ENCODE results near the gene NAP1L3. TPM values are rescaled to one million over a fixed set of nuclear protein-coding genes. Genes with fewer than 3 reads are reported as not detected.
A peak's percentile ranks its signal among the peaks of the same experiment; 100 is the strongest.

The NAP1L3 gene, protein sequence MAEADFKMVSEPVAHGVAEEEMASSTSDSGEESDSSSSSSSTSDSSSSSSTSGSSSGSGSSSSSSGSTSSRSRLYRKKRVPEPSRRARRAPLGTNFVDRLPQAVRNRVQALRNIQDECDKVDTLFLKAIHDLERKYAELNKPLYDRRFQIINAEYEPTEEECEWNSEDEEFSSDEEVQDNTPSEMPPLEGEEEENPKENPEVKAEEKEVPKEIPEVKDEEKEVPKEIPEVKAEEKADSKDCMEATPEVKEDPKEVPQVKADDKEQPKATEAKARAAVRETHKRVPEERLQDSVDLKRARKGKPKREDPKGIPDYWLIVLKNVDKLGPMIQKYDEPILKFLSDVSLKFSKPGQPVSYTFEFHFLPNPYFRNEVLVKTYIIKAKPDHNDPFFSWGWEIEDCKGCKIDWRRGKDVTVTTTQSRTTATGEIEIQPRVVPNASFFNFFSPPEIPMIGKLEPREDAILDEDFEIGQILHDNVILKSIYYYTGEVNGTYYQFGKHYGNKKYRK
- total RNA-seq (1.3 and 5.0 TPM in 2 replicates), polyA plus RNA-seq (3.1 and 3.9 TPM in 2 replicates), polyA minus RNA-seq (ENCODE audit: low replicate concordance) (0.07 TPM in 1 of 2 replicates, not detected in the other)
- 2.3 and 3.1 TPM in 2 replicates for polyA plus RNA-seq (2012)

DNA sequence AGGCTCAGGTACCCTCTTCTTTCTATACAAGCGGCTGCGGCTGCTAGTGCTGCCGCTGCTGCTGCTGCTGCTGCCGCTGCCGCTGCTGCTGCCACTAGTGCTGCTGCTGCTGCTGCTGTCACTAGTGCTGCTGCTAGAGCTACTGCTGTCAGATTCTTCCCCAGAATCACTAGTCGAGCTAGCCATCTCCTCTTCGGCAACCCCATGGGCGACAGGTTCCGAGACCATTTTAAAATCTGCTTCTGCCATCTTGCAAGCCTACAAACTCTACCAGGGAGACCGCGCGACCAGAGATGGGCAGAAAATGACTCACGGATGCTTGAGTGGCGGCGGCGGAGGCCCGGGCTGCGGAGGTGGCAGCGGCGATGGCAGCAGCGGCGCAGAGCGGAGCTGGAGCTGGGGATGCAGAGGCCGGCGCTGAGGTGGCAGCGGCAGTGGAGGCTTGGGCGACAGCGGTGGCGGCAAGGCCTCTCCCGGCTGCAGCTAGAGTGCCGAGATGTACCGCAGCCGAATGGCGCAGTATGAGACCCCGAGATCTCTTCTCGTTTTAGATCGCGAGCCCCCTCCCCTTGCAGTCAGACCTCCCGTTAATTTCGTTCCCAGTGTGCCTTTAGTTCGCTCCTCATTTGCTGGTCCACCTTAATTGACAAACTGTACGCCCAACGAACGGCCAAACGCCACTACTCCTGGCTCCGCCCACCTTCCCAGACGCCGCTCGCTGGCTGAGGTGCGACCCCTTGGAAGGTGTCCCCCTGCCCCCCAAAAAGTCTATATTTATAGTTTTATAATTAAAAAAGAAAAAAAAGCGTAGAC is at the start of gene NAP1L3:
Gene NAP1L3 (minus strand): TSS at position 523 of the 813 bp plus-strand sequence. CDS start 274 bp downstream, at position 249.
- H3K9ac ChIP-seq (ENCODE audit: insufficient read depth, low read length) = peak within 1 kb of the TSS; percentile 44
- no peaks in the 10 kb centered on the region for H3K36me3 ChIP-seq (ENCODE audit: control insufficient read depth, insufficient read depth, low read length)
- H4K20me1 ChIP-seq (ENCODE audit: control insufficient read depth, extremely low read depth, insufficient read depth, low read length) = no peaks in the 10 kb centered on the region
- TF ChIP-seq, protein P1, sequence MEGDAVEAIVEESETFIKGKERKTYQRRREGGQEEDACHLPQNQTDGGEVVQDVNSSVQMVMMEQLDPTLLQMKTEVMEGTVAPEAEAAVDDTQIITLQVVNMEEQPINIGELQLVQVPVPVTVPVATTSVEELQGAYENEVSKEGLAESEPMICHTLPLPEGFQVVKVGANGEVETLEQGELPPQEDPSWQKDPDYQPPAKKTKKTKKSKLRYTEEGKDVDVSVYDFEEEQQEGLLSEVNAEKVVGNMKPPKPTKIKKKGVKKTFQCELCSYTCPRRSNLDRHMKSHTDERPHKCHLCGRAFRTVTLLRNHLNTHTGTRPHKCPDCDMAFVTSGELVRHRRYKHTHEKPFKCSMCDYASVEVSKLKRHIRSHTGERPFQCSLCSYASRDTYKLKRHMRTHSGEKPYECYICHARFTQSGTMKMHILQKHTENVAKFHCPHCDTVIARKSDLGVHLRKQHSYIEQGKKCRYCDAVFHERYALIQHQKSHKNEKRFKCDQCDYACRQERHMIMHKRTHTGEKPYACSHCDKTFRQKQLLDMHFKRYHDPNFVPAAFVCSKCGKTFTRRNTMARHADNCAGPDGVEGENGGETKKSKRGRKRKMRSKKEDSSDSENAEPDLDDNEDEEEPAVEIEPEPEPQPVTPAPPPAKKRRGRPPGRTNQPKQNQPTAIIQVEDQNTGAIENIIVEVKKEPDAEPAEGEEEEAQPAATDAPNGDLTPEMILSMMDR (conservative IDR thresholded peaks at IDR 0.05 in 1 of 2, IDR thresholded peaks at IDR 0.05 in 1 of 2; ENCODE audit: low read depth in 1 of 2, low read length in 2 of 2) = no peak
- no peak for TF ChIP-seq EZH2 (IDR thresholded peaks at IDR 0.05; ENCODE audit: low read length, missing control alignments)
- no peaks in the 10 kb centered on the region for H3K9me3 ChIP-seq (ENCODE audit: control insufficient read depth, insufficient read depth, low read depth, low read length)
- H2AFZ ChIP-seq (ENCODE audit: low read length) = peak within 1 kb of the TSS; percentile 84
- peak within 1 kb of the TSS; percentile 38 to 67 (median 54) for H3K4me3 ChIP-seq (replicated peaks in 1 of 4; ENCODE audit: control extremely low read depth in 1 of 4, insufficient read depth in 1 of 4, low read depth in 3 of 4, low read length in 4 of 4)
- no peaks in the 10 kb centered on the region for H3K27me3 ChIP-seq (ENCODE audit: control insufficient read depth, insufficient read depth, low read length)
- H3K4me2 ChIP-seq (ENCODE audit: extremely low read depth, insufficient read depth, low read length) = peak within 1 kb of the TSS; percentile 71
- no peaks in the 10 kb centered on the region for H3K4me1 ChIP-seq (ENCODE audit: control insufficient read depth, extremely low read depth, insufficient read depth, low read length)
- peak within 1 kb of the TSS; percentile 54 for H3K27ac ChIP-seq (ENCODE audit: insufficient read depth, low read length)
- no peaks in the 10 kb centered on the region for H3K79me2 ChIP-seq (ENCODE audit: control insufficient read depth, insufficient read depth, low read length)
- peak; percentile 62 to 88 for DNase-seq (ENCODE audit: low read depth in 2 of 2)

DNA sequence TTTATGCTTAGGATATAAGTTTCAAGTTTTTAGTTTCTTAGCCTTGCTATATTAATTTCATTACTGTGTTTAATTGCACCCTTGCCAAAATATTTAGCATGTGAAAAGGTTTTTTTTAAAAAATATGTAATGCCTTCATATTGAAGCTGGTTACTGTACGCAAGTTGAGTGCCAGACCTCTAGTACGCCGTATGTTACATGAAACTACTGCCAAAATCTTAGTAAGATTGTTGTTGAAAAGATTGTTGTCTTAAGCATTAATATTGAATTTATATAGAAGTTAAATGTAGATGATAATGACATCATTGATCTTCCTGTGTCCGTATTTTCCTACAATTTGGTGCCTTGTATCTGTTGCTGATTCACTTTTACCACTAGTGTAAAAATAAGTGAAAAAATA is 37.7 kb upstream of the NAP1L3 start:
- no peaks in the 10 kb centered on the region for H3K79me2 ChIP-seq (ENCODE audit: control insufficient read depth, insufficient read depth, low read length)
- no peaks in the 10 kb centered on the region for H4K20me1 ChIP-seq (ENCODE audit: control insufficient read depth, extremely low read depth, insufficient read depth, low read length)
- no peaks in the 10 kb centered on the region for H3K9me3 ChIP-seq (ENCODE audit: control insufficient read depth, insufficient read depth, low read depth, low read length)
- H3K27ac ChIP-seq (ENCODE audit: insufficient read depth, low read length) = no peak overlapping the region
- no peaks in the 10 kb centered on the region for H3K36me3 ChIP-seq (ENCODE audit: control insufficient read depth, insufficient read depth, low read length)
- DNase-seq (ENCODE audit: low read depth in 2 of 2) = no peak
- no peak overlapping the region for H3K4me3 ChIP-seq (replicated peaks in 1 of 4; ENCODE audit: control extremely low read depth in 1 of 4, insufficient read depth in 1 of 4, low read depth in 3 of 4, low read length in 4 of 4)
- no peak overlapping the region for H3K9ac ChIP-seq (ENCODE audit: insufficient read depth, low read length)
- H3K4me2 ChIP-seq (ENCODE audit: extremely low read depth, insufficient read depth, low read length) = no peak overlapping the region
- H3K27me3 ChIP-seq (ENCODE audit: control insufficient read depth, insufficient read depth, low read length) = no peaks in the 10 kb centered on the region
- TF ChIP-seq, protein P1 (conservative IDR thresholded peaks at IDR 0.05 in 1 of 2, IDR thresholded peaks at IDR 0.05 in 1 of 2; ENCODE audit: low read depth in 1 of 2, low read length in 2 of 2) = no peak
- H2AFZ ChIP-seq (ENCODE audit: low read length) = no peak overlapping the region
- no peaks in the 10 kb centered on the region for H3K4me1 ChIP-seq (ENCODE audit: control insufficient read depth, extremely low read depth, insufficient read depth, low read length)

DNA sequence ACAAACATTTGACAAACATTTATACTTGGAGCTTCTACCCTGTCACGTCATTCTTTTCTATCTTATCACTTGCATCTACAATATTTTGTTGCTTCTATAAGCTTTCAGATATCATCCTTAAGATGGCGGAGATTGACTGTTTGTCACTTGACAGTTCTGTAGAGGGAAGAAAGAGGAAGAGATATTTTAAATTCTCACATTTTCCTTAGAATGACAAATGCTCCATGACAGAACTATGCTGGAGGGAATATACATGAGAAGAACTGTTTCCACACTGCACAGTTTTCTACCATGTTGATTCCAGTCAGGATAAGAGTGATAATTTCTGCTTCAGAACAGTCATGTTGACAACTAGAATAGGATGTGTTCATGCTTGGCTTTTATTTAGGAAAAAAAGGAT is 30.3 kb upstream of the NAP1L3 start:
- no peaks in the 10 kb centered on the region for H3K79me2 ChIP-seq (ENCODE audit: control insufficient read depth, insufficient read depth, low read length)

More for the DNA sequence above, 30.3 kb upstream of the NAP1L3 start:
- H2AFZ ChIP-seq (ENCODE audit: low read length) = no peak overlapping the region
- TF ChIP-seq, protein P1 (conservative IDR thresholded peaks at IDR 0.05 in 1 of 2, IDR thresholded peaks at IDR 0.05 in 1 of 2; ENCODE audit: low read depth in 1 of 2, low read length in 2 of 2) = no peak
- no peak for TF ChIP-seq EZH2 (IDR thresholded peaks at IDR 0.05; ENCODE audit: low read length, missing control alignments)
- DNase-seq (ENCODE audit: low read depth in 2 of 2) = no peak
- H3K27me3 ChIP-seq (ENCODE audit: control insufficient read depth, insufficient read depth, low read length) = no peaks in the 10 kb centered on the region
- H3K4me1 ChIP-seq (ENCODE audit: control insufficient read depth, extremely low read depth, insufficient read depth, low read length) = no peaks in the 10 kb centered on the region
- no peak overlapping the region for H3K27ac ChIP-seq (ENCODE audit: insufficient read depth, low read length)
- no peak overlapping the region for H3K4me3 ChIP-seq (replicated peaks in 1 of 4; ENCODE audit: control extremely low read depth in 1 of 4, insufficient read depth in 1 of 4, low read depth in 3 of 4, low read length in 4 of 4)
- H4K20me1 ChIP-seq (ENCODE audit: control insufficient read depth, extremely low read depth, insufficient read depth, low read length) = no peaks in the 10 kb centered on the region
- H3K9ac ChIP-seq (ENCODE audit: insufficient read depth, low read length) = no peak overlapping the region
- H3K9me3 ChIP-seq (ENCODE audit: control insufficient read depth, insufficient read depth, low read depth, low read length) = no peaks in the 10 kb centered on the region
- no peak overlapping the region for H3K4me2 ChIP-seq (ENCODE audit: extremely low read depth, insufficient read depth, low read length)
- H3K36me3 ChIP-seq (ENCODE audit: control insufficient read depth, insufficient read depth, low read length) = no peaks in the 10 kb centered on the region
